Neural progenitor cell (in vitro differentiated cells): ENCODE data around the gene KDM4B. TPM values are rescaled to one million over a fixed set of nuclear protein-coding genes. Genes with fewer than 3 reads are reported as not detected.
A peak's percentile ranks its signal among the peaks of the same experiment; 100 is the strongest.

ENCODE experiments used
- DNase-seq: peaks from one replicate; pipeline ENCODE4 v3.0.0-alpha.2; 2016; ENCODE audit warnings: low spot score
- H2AFZ ChIP-seq: fragments of 200-600 bp; sonication (generic); replicated peaks from 2 replicates; pipeline ENCODE4 v1.6.1; 2016; ENCODE audit warnings: antibody characterized with exemption
- H3F3A ChIP-seq: fragments of 200-600 bp; sonication (generic); 2 replicates; pipeline ENCODE4 v1.6.1; 2016; ENCODE audit warnings: antibody characterized with exemption, low read depth
- H3K27ac ChIP-seq: fragments of 200-600 bp; sonication (generic); 2 replicates; pipeline ENCODE4 v1.5.1; 2016; ENCODE audit warnings: mild to moderate bottlenecking
- H3K27me3 ChIP-seq: fragments of 200-600 bp; sonication (generic); 2 replicates; pipeline ENCODE4 v1.6.1; 2016; ENCODE audit warnings: mild to moderate bottlenecking, moderate library complexity
- H3K36me3 ChIP-seq: fragments of 200-600 bp; sonication (generic); 2 replicates; pipeline ENCODE4 v1.5.1; 2016
- H3K4me1 ChIP-seq: fragments of 200-600 bp; sonication (generic); 2 replicates; pipeline ENCODE4 v1.6.1; 2016; ENCODE audit warnings: mixed run types
- H3K4me2 ChIP-seq: fragments of 200-600 bp; sonication (generic); 2 replicates; pipeline ENCODE4 v1.6.1; 2016
- H3K4me3 ChIP-seq: fragments of 200-600 bp; sonication (generic); 2 replicates; pipeline ENCODE4 v1.5.1; 2016
- H3K79me2 ChIP-seq: fragments of 200-600 bp; sonication (generic); 2 replicates; pipeline ENCODE4 v1.6.1; 2016; ENCODE audit warnings: low read depth
- H3K9ac ChIP-seq: fragments of 200-600 bp; sonication (generic); 2 replicates; pipeline ENCODE4 v1.6.1; 2016
- H3K9me3 ChIP-seq: fragments of 200-600 bp; sonication (generic); 2 replicates; pipeline ENCODE4 v1.5.1; 2016; ENCODE audit warnings: low read depth
- H4K20me1 ChIP-seq: fragments of 200-600 bp; sonication (generic); 2 replicates; pipeline ENCODE4 v1.6.1; 2016; ENCODE audit warnings: low read depth
- H3K27ac Mint-ChIP-seq: 3 replicates; pipeline ENCODE4 v1.8.0; 2021; ENCODE audit warnings: mixed read lengths
- H3K27me3 Mint-ChIP-seq: 2 replicates; pipeline ENCODE4 v1.8.0; 2022; ENCODE audit warnings: low read depth, mild to moderate bottlenecking, inconsistent platforms, moderate library complexity, mixed read lengths; ENCODE audit not compliant: insufficient read depth
- H3K36me3 Mint-ChIP-seq: 3 replicates; pipeline ENCODE4 v1.8.0; 2021; ENCODE audit warnings: mixed read lengths
- H3K4me1 Mint-ChIP-seq: 3 replicates; pipeline ENCODE4 v1.8.0; 2021; ENCODE audit warnings: mixed read lengths
- H3K4me3 Mint-ChIP-seq: 3 replicates; pipeline ENCODE4 v1.8.0; 2021; ENCODE audit warnings: mild to moderate bottlenecking, moderate library complexity, mixed read lengths
- H3K9me3 Mint-ChIP-seq: 3 replicates; pipeline ENCODE4 v1.8.0; 2020; ENCODE audit warnings: mixed read lengths
- EZH2 ChIP-seq: fragments of 200-600 bp; sonication (generic); IDR thresholded peaks from 2 replicates; pipeline ENCODE4 v1.6.1; 2017; ENCODE audit warnings: antibody characterized with exemption, mild to moderate bottlenecking, moderate library complexity
- EZH2phosphoT487 ChIP-seq: fragments of 200-600 bp; sonication (generic); IDR thresholded peaks from 2 replicates; pipeline ENCODE4 v1.6.1; 2017; ENCODE audit warnings: antibody characterized with exemption
- total RNA-seq: library from RNA; depleted of rRNA; stranded (reverse); fragments of >200 nt; gene quantifications from 2 replicates; pipeline ENCODE4 v1.2.3, GENCODE V29; 2015; ENCODE audit warnings: low replicate concordance
- TF ChIP-seq, protein P1 (sequence below): fragments of 200-600 bp; sonication (generic); IDR thresholded peaks from 2 replicates; pipeline ENCODE4 v1.5.1; 2017; ENCODE audit warnings: antibody characterized with exemption, mild to moderate bottlenecking

Gene KDM4B
- total RNA-seq, 1 donor from 2014 or later: 16.0 TPM

DNA sequence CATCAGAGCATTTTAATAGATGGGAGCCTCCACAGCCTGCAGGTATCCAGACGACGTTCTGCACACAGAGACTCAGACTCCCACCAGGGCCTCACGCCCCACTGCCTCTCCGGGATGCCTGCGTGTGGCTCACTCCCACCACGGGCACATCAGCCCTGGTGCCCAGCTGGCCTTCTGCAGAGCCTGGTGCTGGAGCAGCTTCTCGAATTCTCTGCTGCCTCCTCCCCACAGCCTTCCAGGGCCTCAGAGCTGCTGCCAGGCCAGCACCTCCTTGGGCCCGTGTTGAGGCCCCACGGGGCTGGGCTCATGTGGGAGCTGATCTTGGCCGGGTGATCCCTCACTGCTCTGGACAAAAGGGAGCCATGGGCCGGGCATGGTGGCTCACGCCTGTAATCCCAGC, 90.9 kb downstream of the KDM4B start:
- peaks cover 24% of the 10 kb centered on the region for H4K20me1 ChIP-seq
- Mint-ChIP-seq H3K36me3 (peaks cover 31% of the 10 kb centered on the region), H3K4me3 (no peak overlapping the region), H3K27me3 (peaks cover 5% of the 10 kb centered on the region), H3K27ac (no peak overlapping the region), H3K4me1 (peaks cover 25% of the 10 kb centered on the region), H3K9me3 (peaks cover 10% of the 10 kb centered on the region)
- peaks cover 3% of the 10 kb centered on the region for H3K36me3 ChIP-seq
- no peaks in the 10 kb centered on the region for H3K79me2 ChIP-seq
- peak overlapping the region; percentile 70 for H3K27ac ChIP-seq
- peaks cover 25% of the 10 kb centered on the region for H3K4me1 ChIP-seq
- H3K4me2 ChIP-seq: no peak overlapping the region
- no peak overlapping the region for H3K4me3 ChIP-seq
- no peak overlapping the region for H3K9ac ChIP-seq
- DNase-seq: no peak
- H2AFZ ChIP-seq: no peak overlapping the region
- no peaks in the 10 kb centered on the region for H3K27me3 ChIP-seq
- no peaks in the 10 kb centered on the region for H3K9me3 ChIP-seq
- H3F3A ChIP-seq: peaks cover 9% of the 10 kb centered on the region
- TF ChIP-seq EZH2: no peak
- TF ChIP-seq, protein P1, sequence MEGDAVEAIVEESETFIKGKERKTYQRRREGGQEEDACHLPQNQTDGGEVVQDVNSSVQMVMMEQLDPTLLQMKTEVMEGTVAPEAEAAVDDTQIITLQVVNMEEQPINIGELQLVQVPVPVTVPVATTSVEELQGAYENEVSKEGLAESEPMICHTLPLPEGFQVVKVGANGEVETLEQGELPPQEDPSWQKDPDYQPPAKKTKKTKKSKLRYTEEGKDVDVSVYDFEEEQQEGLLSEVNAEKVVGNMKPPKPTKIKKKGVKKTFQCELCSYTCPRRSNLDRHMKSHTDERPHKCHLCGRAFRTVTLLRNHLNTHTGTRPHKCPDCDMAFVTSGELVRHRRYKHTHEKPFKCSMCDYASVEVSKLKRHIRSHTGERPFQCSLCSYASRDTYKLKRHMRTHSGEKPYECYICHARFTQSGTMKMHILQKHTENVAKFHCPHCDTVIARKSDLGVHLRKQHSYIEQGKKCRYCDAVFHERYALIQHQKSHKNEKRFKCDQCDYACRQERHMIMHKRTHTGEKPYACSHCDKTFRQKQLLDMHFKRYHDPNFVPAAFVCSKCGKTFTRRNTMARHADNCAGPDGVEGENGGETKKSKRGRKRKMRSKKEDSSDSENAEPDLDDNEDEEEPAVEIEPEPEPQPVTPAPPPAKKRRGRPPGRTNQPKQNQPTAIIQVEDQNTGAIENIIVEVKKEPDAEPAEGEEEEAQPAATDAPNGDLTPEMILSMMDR: no peak
- no peak for TF ChIP-seq EZH2phosphoT487

DNA sequence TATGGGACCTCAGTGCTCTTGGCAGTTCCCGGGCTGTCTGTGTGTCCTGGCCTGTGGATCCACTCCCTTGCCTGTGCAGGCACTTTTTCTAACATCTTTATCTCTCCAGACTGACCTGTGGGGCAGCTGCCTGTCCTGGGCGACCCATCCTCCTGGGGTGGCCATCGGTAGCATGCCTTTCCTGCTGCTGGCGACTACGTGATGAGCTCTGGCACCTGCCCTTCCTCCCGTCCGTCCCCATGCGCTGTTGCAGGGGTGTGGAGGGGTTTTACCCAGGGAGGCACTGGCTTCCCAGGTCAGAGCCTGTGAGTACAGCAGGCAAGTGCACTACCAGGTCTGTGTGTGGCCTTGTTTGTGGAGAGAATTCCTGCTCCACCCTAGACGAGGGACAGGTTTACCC, 93.3 kb downstream of the KDM4B start:
- peaks cover 34% of the 10 kb centered on the region for H3K4me1 Mint-ChIP-seq
- DNase-seq: no peak
- Histone ChIP-seq H3K36me3 (peaks cover 3% of the 10 kb centered on the region), H3K4me2 (no peak overlapping the region), H3F3A (peaks cover 9% of the 10 kb centered on the region), H4K20me1 (peaks cover 39% of the 10 kb centered on the region), H3K27ac (no peak overlapping the region), H3K9ac (no peak overlapping the region), H2AFZ (no peak overlapping the region), H3K79me2 (no peaks in the 10 kb centered on the region), H3K4me1 (peaks cover 32% of the 10 kb centered on the region), H3K27me3 (no peaks in the 10 kb centered on the region), H3K4me3 (no peak overlapping the region), H3K9me3 (no peaks in the 10 kb centered on the region)
- no peak overlapping the region for H3K27ac Mint-ChIP-seq
- TF ChIP-seq EZH2: no peak
- TF ChIP-seq EZH2phosphoT487: no peak
- TF ChIP-seq, protein P1: no peak
- peaks cover 10% of the 10 kb centered on the region for H3K9me3 Mint-ChIP-seq
- peaks cover 5% of the 10 kb centered on the region for H3K27me3 Mint-ChIP-seq
- H3K4me3 Mint-ChIP-seq: no peak overlapping the region
- peaks cover 36% of the 10 kb centered on the region for H3K36me3 Mint-ChIP-seq

DNA sequence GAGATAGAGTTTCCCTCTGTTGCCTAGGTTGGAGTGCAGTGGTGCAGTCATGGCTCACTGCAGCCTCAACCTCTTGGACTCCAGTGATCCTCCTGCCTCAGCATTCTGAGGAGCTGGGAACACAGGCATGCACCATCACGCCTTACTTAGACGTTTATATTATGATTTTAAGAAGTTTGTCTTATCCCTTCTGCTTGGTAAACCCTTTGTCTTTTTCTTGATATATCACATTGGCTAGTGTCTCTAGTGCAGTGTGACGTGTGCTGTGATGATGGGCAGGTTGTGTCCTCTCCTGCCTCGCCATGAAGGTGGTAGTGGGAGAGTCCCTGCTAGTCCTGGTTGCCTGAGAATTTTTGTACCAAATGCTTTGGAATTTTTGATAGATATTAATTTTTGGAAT, 93.9 kb downstream of the KDM4B start:
- no peak for DNase-seq
- TF ChIP-seq EZH2 (no peak), EZH2phosphoT487 (no peak)
- TF ChIP-seq, protein P1: no peak
- H3K27ac ChIP-seq: no peak overlapping the region
- no peak overlapping the region for H3K27ac Mint-ChIP-seq
- peaks cover 10% of the 10 kb centered on the region for H3K9me3 Mint-ChIP-seq
- H3K9ac ChIP-seq: no peak overlapping the region
- peaks cover 3% of the 10 kb centered on the region for H3K36me3 ChIP-seq
- no peak overlapping the region for H2AFZ ChIP-seq
- no peak overlapping the region for H3K4me2 ChIP-seq
- peaks cover 36% of the 10 kb centered on the region for H3K4me1 ChIP-seq
- H3K27me3 Mint-ChIP-seq: peaks cover 5% of the 10 kb centered on the region
- peaks cover 31% of the 10 kb centered on the region for H3K36me3 Mint-ChIP-seq
- H3K79me2 ChIP-seq: no peaks in the 10 kb centered on the region
- peaks cover 37% of the 10 kb centered on the region for H4K20me1 ChIP-seq
- H3K4me1 Mint-ChIP-seq: peaks cover 31% of the 10 kb centered on the region
- no peaks in the 10 kb centered on the region for H3K9me3 ChIP-seq
- H3K27me3 ChIP-seq: no peaks in the 10 kb centered on the region
- H3F3A ChIP-seq: peaks cover 9% of the 10 kb centered on the region
- H3K4me3 ChIP-seq: no peak overlapping the region
- H3K4me3 Mint-ChIP-seq: no peak overlapping the region
